PFSK-1 (cell line): ENCODE data around the gene PNPLA8.

Source experiments
- FOXP2 ChIP-seq: optimal IDR thresholded peaks from 2 replicates; pipeline ENCODE3; 2011; ENCODE audit warnings: borderline replicate concordance, control low read depth, inconsistent platforms; ENCODE audit not compliant: insufficient read depth; ENCODE audit errors: extremely low read length, extremely low read depth
- POLR2AphosphoS5 ChIP-seq: IDR thresholded peaks from 2 replicates; pipeline ENCODE4 v1.6.1; 2012; ENCODE audit warnings: low read depth, mild to moderate bottlenecking, control low read depth, low read length, moderate library complexity
- SIN3A ChIP-seq: IDR thresholded peaks from 2 replicates; pipeline ENCODE4 v1.6.1; 2012; ENCODE audit warnings: mild to moderate bottlenecking, low read length, moderate library complexity, borderline replicate concordance; ENCODE audit not compliant: insufficient read depth
- TAF1 ChIP-seq: IDR thresholded peaks from 2 replicates; pipeline ENCODE4 v1.6.1; 2012; ENCODE audit warnings: low read length, control low read depth, borderline replicate concordance; ENCODE audit not compliant: insufficient read depth
- TF ChIP-seq, protein P1 (sequence below), 2 experiments: IDR thresholded peaks; 2 replicates each; pipeline versions ENCODE4 v1.6.1 to v1.8.0; 2011 to 2012; ENCODE audit warnings: low read depth in 2 of 2, low read length in 2 of 2, control low read depth in 1 of 2, inconsistent platforms in 1 of 2, mild to moderate bottlenecking in 1 of 2, moderate library complexity in 1 of 2; ENCODE audit not compliant: insufficient read depth in 1 of 2

Gene PNPLA8

DNA sequence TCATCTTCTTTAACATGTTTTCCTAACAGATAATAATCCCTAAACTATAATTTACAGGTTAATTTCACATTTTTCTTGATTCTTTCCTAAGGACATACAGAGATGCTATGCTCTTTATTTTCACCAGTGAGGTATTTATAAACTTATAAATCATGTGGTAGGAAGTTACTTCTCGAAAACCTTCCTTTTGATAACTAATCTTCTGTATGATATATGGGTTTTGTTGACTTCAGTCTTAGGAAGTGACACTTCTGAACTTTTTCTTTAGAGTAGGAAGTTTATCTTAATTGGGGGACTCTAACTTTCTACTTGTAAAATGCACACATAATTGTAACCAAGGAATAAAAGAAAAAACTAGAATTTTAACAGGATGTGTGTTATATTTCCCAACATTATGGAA, 9.8 kb upstream of the PNPLA8 start:
- TF ChIP-seq FOXP2 (no peak), TAF1 (no peak), POLR2AphosphoS5 (no peak), SIN3A (no peak)
- TF ChIP-seq, protein P1, sequence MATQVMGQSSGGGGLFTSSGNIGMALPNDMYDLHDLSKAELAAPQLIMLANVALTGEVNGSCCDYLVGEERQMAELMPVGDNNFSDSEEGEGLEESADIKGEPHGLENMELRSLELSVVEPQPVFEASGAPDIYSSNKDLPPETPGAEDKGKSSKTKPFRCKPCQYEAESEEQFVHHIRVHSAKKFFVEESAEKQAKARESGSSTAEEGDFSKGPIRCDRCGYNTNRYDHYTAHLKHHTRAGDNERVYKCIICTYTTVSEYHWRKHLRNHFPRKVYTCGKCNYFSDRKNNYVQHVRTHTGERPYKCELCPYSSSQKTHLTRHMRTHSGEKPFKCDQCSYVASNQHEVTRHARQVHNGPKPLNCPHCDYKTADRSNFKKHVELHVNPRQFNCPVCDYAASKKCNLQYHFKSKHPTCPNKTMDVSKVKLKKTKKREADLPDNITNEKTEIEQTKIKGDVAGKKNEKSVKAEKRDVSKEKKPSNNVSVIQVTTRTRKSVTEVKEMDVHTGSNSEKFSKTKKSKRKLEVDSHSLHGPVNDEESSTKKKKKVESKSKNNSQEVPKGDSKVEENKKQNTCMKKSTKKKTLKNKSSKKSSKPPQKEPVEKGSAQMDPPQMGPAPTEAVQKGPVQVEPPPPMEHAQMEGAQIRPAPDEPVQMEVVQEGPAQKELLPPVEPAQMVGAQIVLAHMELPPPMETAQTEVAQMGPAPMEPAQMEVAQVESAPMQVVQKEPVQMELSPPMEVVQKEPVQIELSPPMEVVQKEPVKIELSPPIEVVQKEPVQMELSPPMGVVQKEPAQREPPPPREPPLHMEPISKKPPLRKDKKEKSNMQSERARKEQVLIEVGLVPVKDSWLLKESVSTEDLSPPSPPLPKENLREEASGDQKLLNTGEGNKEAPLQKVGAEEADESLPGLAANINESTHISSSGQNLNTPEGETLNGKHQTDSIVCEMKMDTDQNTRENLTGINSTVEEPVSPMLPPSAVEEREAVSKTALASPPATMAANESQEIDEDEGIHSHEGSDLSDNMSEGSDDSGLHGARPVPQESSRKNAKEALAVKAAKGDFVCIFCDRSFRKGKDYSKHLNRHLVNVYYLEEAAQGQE (IDR thresholded peaks at IDR 0.05; ENCODE audit: insufficient read depth in 1 of 2, low read depth in 2 of 2, low read length in 2 of 2) = no peak

GRCh38 chr7:108535257-108535656, 9.3 kb upstream of the PNPLA8 start:
- TF ChIP-seq TAF1 (no peak), POLR2AphosphoS5 (no peak), FOXP2 (no peak), SIN3A (no peak)
- TF ChIP-seq, protein P1 (IDR thresholded peaks at IDR 0.05; ENCODE audit: insufficient read depth in 1 of 2, low read depth in 2 of 2, low read length in 2 of 2) = no peak

GRCh38 chr7:108533712-108534111, 7.8 kb upstream of the PNPLA8 start:
- TF ChIP-seq SIN3A (no peak), FOXP2 (no peak), POLR2AphosphoS5 (no peak), TAF1 (no peak)
- TF ChIP-seq, protein P1 (IDR thresholded peaks at IDR 0.05; ENCODE audit: insufficient read depth in 1 of 2, low read depth in 2 of 2, low read length in 2 of 2) = no peak

GRCh38 chr7:108529341-108529740, 3.4 kb upstream of the PNPLA8 start:
- TF ChIP-seq SIN3A (no peak), TAF1 (no peak), FOXP2 (no peak), POLR2AphosphoS5 (no peak)
- TF ChIP-seq, protein P1 (IDR thresholded peaks at IDR 0.05; ENCODE audit: insufficient read depth in 1 of 2, low read depth in 2 of 2, low read length in 2 of 2) = no peak

DNA sequence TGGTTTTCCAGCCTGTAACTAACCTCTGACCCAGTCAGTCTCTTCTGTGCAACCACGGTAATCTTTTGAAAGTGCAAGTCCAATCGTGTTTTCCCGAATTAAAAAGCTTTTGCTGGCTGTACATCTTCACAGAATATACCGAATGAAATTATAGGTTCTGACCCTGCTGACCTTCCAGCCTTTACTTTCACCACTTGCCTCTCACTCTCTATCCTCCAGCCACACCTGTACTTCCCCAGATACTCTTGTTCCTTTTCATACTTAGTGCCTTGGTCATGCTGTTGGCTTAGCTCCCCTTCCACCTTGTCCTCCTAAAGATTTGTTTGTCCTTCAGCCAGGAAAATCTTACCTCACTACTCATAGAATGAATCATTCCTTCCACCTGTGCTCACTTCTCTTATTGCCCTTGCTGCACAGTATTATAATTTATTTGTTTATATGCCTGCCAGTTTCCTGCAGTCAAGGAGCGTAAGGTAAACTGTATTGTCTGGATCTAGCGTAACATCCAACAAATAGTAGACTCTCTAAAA, 2.3 kb upstream of the PNPLA8 start:
- TF ChIP-seq TAF1 = no peak
- no peak for TF ChIP-seq SIN3A
- TF ChIP-seq, protein P1 (IDR thresholded peaks at IDR 0.05; ENCODE audit: insufficient read depth in 1 of 2, low read depth in 2 of 2, low read length in 2 of 2) = no peak
- TF ChIP-seq POLR2AphosphoS5 = no peak
- no peak for TF ChIP-seq FOXP2
